ENCODE data around the gene CDIP1.

GRCh38 chr16:4460936-4461249 lies 77.7 kb downstream of the CDIP1 start:
- TF ChIP-seq SP1 (IDR thresholded peaks at IDR 0.05), result no peak
- no peak for TF ChIP-seq CTCF (IDR thresholded peaks at IDR 0.05; ENCODE audit: low read depth, low read length, missing input control)
- TF ChIP-seq ZBTB33 (IDR thresholded peaks at IDR 0.05), result no peak
- TF ChIP-seq RAD21 (IDR thresholded peaks at IDR 0.05), result no peak
- TF ChIP-seq MAX (IDR thresholded peaks at IDR 0.05), result no peak
- no peak for TF ChIP-seq GABPA (IDR thresholded peaks at IDR 0.05 in 1 of 2, conservative IDR thresholded peaks at IDR 0.05 in 1 of 2)
- TF ChIP-seq YY1 (IDR thresholded peaks at IDR 0.05), result no peak
- TF ChIP-seq REST (IDR thresholded peaks at IDR 0.05), result no peak
- TF ChIP-seq JUND (IDR thresholded peaks at IDR 0.05), result no peak
- TF ChIP-seq TAF1 (conservative IDR thresholded peaks at IDR 0.05), result no peak
- no peak for TF ChIP-seq HNF4G (IDR thresholded peaks at IDR 0.05)
